ENCODE measurements around the gene PON2. TPM values are rescaled to one million over a fixed set of nuclear protein-coding genes. Genes with fewer than 3 reads are reported as not detected.

PON2 gene
- polyA plus RNA-seq, 1 of the 3 experiments (the other 2 are of a cell fraction): 125 TPM

GRCh38 chr7:95432606-95433005 is 2.2 kb downstream of the PON2 start (continued):
- TF ChIP-seq GABPA (IDR thresholded peaks at IDR 0.05; ENCODE audit: low read depth): no peak
- TF ChIP-seq FOXM1 (IDR thresholded peaks at IDR 0.05; ENCODE audit: low read depth): no peak
- no peak for TF ChIP-seq POLR2AphosphoS5 (IDR thresholded peaks at IDR 0.05; ENCODE audit: low read depth, low read length)
- TF ChIP-seq REST (IDR thresholded peaks at IDR 0.05; ENCODE audit: low read depth, low read length): no peak

- no peak overlapping the region for H2AFZ ChIP-seq (ENCODE audit: low read depth)
- TF ChIP-seq TAF1 (IDR thresholded peaks at IDR 0.05; ENCODE audit: borderline replicate concordance, low read depth, low read length) (no peak), GATA2 (CRISPR knock-in tag; IDR thresholded peaks at IDR 0.05) (no peak)
- 94% methylated on average over 2 of the region's 2 CpGs for WGBS (ENCODE audit: low lambda C conversion rate)
- peaks cover 0 to 6% of the 10 kb centered on the region in 2 experiments; a peak in 1 of 4 replicates for H3K4me1 ChIP-seq (ENCODE audit: control insufficient read depth in 1 of 2, insufficient read depth in 2 of 2, low read depth in 1 of 2, low read length in 1 of 2)
- no peak overlapping the region for H3K4me3 ChIP-seq (ENCODE audit: low read depth in 2 of 2, low read length in 1 of 2)
- peaks cover 6% of the 10 kb centered on the region for H3F3A ChIP-seq (replicated peaks; ENCODE audit: insufficient read depth)
- no peak overlapping the region for H3K27ac ChIP-seq (ENCODE audit: low read depth in 2 of 2, low read length in 1 of 2)
- ChIA-PET CTCF (no interaction called here), POLR2A (no interaction called here)
- no peaks in the 10 kb centered on the region for H4K20me1 ChIP-seq (ENCODE audit: insufficient read depth)
- no peak overlapping the region for H3K9ac ChIP-seq
- H3K27me3 ChIP-seq (ENCODE audit: insufficient read depth): no peaks in the 10 kb centered on the region
- H3K36me3 ChIP-seq (replicated peaks in 1 of 2; ENCODE audit: control insufficient read depth in 1 of 2, insufficient read depth in 2 of 2, low read length in 1 of 2): peaks cover 6 to 10% of the 10 kb centered on the region in 2 experiments
- no peak for DNase-seq
- H3K9me2 ChIP-seq: no peaks in the 10 kb centered on the region
- no peaks in the 10 kb centered on the region for H3K9me3 ChIP-seq
- H3K4me2 ChIP-seq: no peak overlapping the region
- H3K79me2 ChIP-seq (ENCODE audit: insufficient read depth): peaks cover 55% of the 10 kb centered on the region
These were observed 4.0 kb downstream of the PON2 start for GRCh38 chr7:95430864-95431263.

GRCh38 chr7:95429241-95429990 is 5.4 kb downstream of the PON2 start:
- Histone ChIP-seq H3F3A (replicated peaks; ENCODE audit: insufficient read depth) (peaks cover 6% of the 10 kb centered on the region), H3K4me1 (ENCODE audit: control insufficient read depth in 1 of 2, insufficient read depth in 2 of 2, low read depth in 1 of 2, low read length in 1 of 2) (no peaks in the 10 kb centered on the region), H3K27ac (ENCODE audit: low read depth in 2 of 2, low read length in 1 of 2) (no peak overlapping the region), H4K20me1 (ENCODE audit: insufficient read depth) (no peaks in the 10 kb centered on the region), H3K4me3 (ENCODE audit: low read depth in 2 of 2, low read length in 1 of 2) (no peak overlapping the region), H3K9me2 (no peaks in the 10 kb centered on the region), H3K9ac (no peak overlapping the region), H3K4me2 (no peak overlapping the region), H3K79me2 (ENCODE audit: insufficient read depth) (peaks cover 57% of the 10 kb centered on the region), H3K27me3 (ENCODE audit: insufficient read depth) (no peaks in the 10 kb centered on the region), H3K36me3 (replicated peaks in 1 of 2; ENCODE audit: control insufficient read depth in 1 of 2, insufficient read depth in 2 of 2, low read length in 1 of 2) (peaks cover 8 to 12% of the 10 kb centered on the region in 2 experiments), H3K9me3 (no peaks in the 10 kb centered on the region), H2AFZ (ENCODE audit: low read depth) (no peak overlapping the region)
- no peak for DNase-seq
- WGBS (ENCODE audit: low lambda C conversion rate): 85% methylated on average over 5 of the region's 5 CpGs
- ChIA-PET POLR2A (no interaction called here), CTCF (interaction anchor here (1.0 to 3.1 kb wide), 2 partner anchors 8 to 48 kb away, joined by 3 to 14 read pairs; no protein-coding TSS in a partner anchor)
- TF ChIP-seq TEAD4 (IDR thresholded peaks at IDR 0.05; ENCODE audit: borderline replicate concordance, insufficient read depth) (no peak), PBX3 (IDR thresholded peaks at IDR 0.05) (no peak), RXRA (IDR thresholded peaks at IDR 0.05; ENCODE audit: borderline replicate concordance, low read depth) (no peak), GATA2 (CRISPR knock-in tag; IDR thresholded peaks at IDR 0.05) (no peak), ZBTB33 (IDR thresholded peaks at IDR 0.05; ENCODE audit: borderline replicate concordance, low read depth) (no peak), MXI1 (IDR thresholded peaks at IDR 0.05; ENCODE audit: low read depth, low read length) (no peak), MEF2A (IDR thresholded peaks at IDR 0.05; ENCODE audit: borderline replicate concordance, low read depth) (no peak), SMC3 (IDR thresholded peaks at IDR 0.05; ENCODE audit: low read depth, low read length) (no peak), CHD2 (IDR thresholded peaks at IDR 0.05; ENCODE audit: low read length, partially characterized antibody) (no peak), TCF12 (IDR thresholded peaks at IDR 0.05) (no peak), USF1 (IDR thresholded peaks at IDR 0.05; ENCODE audit: borderline replicate concordance, low read depth) (no peak), NRF1 (IDR thresholded peaks at IDR 0.05; ENCODE audit: low read depth, low read length) (no peak)
